Stimulated activated CD8-positive, alpha-beta memory T cell treated with anti-CD3 and anti-CD28 coated beads, Interleukin-4, amount 100 ng/mL, for 1 hour (primary cell): ENCODE results near the gene SLC16A9.
"Not testable (repeated sequence)": the region's sequence is repeated elsewhere in the genome, so short reads cannot be mapped to it uniquely, and the experiment has no call there.

Experiments
- DNase-seq, 2 donors: peaks; one replicate each; pipeline ENCODE4 v3.0.0-alpha.2; 2020; ENCODE audit warnings: low read depth in 2 of 2, low spot score in 1 of 2

Gene SLC16A9, protein sequence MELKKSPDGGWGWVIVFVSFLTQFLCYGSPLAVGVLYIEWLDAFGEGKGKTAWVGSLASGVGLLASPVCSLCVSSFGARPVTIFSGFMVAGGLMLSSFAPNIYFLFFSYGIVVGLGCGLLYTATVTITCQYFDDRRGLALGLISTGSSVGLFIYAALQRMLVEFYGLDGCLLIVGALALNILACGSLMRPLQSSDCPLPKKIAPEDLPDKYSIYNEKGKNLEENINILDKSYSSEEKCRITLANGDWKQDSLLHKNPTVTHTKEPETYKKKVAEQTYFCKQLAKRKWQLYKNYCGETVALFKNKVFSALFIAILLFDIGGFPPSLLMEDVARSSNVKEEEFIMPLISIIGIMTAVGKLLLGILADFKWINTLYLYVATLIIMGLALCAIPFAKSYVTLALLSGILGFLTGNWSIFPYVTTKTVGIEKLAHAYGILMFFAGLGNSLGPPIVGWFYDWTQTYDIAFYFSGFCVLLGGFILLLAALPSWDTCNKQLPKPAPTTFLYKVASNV

DNA sequence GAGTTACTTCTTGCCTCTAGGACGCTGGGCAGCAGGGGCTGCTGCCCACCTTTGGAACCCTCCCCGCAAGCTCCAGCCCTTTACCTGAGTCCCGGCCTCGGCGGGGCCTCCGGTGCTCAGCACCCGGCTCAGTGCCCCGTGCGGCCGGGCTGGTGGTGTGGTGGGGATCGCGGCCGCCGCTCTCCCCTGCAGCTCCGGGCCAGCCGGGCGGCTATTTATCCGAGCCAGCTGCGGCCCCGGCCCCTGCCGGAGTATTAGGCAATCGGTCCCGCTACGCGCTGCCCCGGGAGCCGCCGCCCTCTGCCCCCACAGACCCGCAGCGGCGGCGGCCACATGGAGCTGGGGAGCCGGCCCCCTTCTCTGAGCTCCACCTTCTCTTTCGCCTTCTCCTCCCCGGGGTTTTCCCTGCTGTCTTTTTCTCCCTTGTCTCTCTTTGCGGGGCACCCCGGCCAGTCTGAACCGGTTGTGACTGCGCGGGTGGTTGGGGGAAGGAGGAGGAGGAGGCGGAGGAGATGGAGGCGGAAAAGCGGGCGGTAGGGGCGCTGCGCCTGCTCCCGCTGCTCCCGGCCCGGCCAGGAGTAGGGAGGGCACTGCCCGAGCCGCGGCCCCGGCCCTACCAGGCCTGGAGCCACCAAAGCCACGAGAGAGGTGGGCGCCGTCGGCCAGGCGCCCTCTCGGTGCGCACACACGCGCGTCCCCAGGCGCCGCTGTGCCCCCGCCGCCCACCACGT lies at the start of gene SLC16A9:
SLC16A9 (minus strand) TSS at position 456 of the 731 bp plus-strand sequence. CDS start 25,559 bp downstream, outside the sequence.
- no peak for DNase-seq

DNA sequence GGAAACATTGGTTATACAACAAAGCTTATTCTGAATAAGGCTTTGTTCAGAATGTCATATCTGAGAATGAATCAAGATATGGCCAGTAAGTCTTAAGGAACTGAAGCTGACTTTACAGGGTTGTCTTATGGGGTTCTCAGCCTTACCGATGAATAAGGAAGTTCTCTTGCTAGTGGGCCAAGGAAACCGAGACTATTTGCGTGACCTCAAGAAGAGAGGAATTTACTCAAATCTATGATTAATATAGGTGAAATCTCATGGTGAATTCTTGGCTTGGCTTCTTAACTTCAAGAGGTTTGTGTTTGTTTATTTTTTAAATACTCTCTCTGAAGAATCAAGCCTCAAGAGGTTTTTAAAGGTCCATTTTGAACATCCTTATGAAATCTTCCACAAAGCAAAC lies 48.3 kb upstream of the SLC16A9 start:
- DNase-seq: no peak

DNA sequence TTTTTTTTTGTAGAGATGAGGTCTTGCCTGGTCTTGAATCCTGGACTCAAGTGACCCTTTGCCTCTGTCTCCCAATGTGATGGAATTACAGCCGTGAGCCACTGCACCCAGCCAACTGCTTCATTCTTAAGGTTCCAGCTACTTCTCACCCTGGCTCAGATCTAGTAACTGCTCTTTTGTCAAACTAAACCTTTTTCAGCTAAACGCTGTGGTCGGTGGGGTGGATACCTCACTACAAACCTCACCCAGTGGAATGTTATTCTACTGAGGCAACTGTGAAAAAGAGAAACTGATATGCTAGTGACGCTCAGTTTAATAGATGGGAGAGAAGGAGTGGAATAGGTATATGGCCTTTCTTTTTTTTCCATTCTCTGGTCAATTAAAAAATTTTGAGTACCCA lies 45.3 kb upstream of the SLC16A9 start:
- no peak for DNase-seq

DNA sequence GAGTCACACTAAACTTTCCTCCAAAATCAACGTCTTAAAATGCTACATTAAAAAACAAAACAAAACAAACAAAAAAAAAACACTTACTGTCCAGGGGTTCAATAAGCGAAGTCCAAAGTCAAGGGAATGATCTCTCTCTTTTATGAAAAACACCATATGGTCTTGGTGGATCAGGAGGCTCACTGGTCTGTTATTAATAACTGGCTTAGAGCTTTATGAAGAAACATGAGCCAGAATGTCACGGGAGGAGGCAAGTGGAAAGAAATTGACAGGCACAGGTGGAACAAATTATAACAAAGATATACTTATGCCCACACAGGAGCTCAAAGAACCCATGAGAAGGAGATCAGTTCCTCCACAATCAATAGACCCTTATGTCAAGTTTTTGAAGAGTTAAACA lies 43.6 kb upstream of the SLC16A9 start, which contains the start of gene MRLN:
MRLN (minus strand) TSS at position 189 of the 400 bp plus-strand sequence.
- DNase-seq: no peak

DNA sequence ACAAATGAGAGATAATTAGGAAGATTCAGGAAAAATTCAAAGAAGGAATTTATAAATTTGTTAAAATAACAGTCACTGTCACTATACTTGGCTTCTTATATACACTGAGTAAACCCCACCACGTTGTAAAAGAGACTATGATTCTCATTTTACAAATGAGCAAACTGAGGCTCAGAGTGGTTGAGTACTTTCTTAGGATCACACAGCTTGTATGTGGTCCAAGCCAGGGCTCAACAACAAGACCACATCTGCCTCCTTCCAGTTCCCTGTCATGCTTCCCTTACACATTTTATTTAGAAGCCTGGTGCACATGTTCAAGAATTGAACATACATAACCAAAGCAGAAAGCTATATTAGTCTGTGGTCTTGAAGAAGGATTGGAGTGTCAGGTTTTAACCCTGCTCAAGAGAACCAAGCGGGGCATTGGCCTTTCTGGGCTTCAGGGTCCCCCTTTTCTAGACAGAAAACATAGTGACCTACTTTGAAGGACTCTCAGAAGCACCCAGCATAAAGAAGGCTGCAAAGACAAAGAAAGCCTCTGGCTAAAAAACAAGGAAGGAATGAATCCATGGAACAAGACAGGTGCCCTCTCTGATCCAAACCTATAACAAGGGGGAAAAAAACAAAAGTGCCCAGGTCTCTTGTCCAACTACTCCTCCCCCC lies 42.8 kb upstream of the SLC16A9 start:
- no peak for DNase-seq

DNA sequence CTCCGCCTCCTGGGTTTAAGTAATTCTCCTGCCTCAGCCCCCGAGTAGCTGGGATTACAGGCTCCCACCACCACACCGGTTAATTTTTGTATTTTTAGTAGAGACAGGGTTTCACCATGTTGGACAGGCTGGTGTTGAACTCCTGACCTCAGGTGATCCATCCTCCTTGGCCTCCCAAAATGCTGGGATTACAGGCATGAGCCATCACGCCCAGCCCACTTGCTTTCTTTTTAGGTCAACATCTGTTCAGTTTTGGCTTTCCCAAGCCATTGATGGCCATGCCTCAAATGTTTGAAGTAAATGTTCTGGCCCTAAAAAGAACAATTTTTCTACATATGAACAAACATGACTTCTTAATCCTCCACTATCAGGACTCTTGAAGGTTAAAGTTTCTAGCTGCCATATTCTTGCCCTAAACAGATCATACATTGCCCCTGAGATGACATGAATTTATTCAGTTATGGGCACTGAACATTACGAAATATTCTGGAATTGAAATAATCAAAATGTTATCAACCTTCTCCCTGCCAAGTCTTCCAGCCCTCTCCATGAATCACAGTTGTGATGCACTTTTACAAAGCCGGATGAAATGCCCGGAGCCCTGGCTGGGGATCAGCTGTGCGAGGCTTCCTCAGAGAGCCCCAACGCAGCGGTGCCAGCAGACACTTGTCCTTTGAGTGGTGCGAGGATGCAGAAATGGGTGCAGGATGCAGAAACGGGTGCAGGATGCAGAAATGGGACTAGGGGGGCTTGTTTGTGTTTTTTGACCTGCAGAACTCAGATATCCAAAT lies 40.7 kb upstream of the SLC16A9 start:
- DNase-seq: no peak

DNA sequence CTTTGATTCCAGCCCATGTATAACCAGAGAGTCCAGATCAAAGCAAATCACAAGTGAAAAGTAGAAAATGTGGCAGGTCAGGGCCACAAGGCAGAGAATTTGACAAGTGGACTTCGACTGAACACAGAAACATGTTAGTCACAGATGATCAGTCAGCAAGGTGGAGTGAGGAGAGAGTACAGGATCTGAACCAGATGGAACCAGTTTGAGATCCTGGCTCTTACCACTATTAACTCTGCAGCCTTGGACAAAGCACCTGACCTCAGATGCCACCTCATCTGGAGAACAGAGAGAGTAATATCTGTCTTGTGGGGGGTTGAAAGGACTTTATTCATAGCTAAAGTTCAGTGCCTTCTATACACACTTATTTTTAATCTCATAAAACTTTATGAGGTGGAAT lies 39.2 kb upstream of the SLC16A9 start:
- no peak for DNase-seq

DNA sequence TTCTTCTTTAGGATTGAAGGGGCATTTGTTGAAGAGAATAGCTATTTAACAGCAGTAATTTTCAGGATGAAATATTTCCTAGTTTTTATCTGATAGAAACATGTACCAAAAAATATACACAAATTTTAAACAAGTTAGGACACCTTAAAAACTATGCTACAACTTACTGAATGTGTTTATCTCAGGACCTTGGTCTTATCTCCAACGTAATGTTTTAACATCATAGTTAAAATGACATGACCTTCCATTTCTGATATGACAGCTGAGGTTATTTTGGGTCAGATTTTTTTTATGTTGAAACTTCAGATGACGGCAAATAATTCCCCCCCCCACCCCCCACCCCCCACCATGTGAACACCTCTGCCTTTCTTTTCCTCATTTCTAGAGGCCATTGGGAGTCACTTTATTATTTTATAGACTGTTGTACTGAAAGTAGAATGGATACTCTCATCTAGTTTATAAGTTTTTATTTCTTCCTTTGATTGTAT lies 35.6 kb upstream of the SLC16A9 start:
- DNase-seq: no peak

DNA sequence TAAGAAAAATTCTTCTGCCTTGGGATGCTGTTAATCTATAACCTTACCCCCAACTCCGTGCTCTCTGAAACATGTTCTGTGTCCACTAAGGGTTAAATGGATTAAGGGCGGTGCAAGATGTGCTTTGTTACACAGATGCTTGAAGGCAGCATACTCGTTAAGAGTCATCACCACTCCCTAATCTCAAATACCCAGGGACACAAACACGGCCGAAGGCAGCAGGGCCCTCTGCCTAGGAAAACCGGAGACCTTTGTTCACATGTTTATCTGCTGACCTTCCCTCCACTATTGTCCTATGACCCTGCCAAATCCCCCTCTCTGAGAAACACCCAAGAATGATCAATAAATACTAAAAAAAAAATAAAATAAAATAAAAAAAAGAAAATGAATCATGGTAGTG lies 35.1 kb upstream of the SLC16A9 start:
- not testable (repeated sequence) for DNase-seq

DNA sequence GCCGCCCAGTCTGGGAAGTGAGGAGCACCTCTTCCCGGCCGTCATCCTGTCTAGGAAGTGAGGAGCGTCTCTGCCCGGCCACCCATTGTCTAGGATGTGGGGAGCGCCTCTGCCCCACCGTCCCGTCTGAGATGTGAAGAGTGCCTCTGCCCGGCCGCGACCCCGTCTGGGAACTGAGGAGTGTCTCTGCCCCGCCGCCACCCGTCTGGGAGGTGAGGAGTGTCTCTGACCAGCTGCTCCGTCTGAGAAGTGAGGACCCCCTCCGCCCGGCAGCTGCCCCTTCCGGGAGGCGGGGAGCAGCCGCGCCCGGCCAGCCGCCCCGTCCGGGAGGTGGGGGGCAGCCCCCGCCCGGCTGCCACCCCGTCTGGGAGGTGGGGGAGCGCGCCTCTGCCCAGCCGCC lies 34.5 kb upstream of the SLC16A9 start:
- not testable (repeated sequence) for DNase-seq

DNA sequence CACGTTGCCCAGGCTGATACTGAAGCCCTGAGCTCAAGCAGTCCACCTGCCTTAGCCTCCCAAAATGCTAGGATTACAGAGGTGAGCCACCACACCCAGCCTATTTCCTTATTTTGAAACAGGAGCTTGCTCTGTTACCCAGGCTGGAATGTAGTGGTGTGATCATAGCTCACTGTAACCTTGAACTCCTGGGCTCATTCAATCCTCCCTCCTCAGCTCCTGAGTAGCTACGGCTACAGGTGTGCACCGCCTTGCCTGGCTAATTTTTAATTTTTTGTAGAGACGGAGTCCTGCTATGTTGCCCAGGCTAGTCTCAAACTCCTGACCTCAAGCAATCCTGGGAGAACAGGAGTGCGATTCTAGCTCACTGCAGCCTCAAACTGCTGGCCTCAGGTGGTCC lies 31.9 kb upstream of the SLC16A9 start:
- DNase-seq: no peak

DNA sequence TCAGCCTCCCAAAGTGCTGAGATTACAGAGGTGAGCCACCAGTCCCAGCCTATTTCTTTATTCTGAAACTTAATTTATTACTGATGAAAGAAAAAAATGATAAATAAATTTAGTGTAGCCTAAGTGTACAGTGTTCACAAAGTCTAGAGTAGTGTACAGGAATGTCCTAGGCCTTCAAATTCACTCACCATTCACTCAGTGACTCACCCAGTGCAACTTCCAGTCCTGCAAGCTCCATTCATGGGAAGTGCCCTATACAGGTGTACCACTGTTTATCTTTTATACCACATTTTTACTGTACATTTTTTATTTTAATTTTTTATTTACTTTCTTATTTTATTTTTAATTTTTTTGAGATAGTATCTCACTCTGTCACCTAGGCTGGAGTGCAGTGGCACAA lies 31.4 kb upstream of the SLC16A9 start:
- DNase-seq: no peak

DNA sequence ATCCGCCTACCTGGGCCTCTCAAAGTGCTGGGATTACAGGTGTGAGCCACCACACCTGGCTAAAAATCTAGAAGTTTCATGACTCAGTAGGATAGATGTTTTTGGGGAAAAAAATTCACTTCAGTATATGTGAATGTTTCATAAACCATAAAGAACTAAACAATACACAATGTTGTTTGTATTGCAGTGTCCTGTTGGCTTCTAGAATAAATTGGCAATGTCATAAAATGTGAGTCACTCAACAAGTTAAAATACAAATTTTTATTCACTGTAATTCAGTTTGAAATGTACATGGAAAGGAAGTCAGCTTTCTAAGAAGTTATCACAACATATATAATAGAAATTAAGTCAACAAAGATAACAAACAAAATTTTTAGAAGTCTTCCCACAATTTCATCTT lies 27.1 kb upstream of the SLC16A9 start:
- DNase-seq: no peak

DNA sequence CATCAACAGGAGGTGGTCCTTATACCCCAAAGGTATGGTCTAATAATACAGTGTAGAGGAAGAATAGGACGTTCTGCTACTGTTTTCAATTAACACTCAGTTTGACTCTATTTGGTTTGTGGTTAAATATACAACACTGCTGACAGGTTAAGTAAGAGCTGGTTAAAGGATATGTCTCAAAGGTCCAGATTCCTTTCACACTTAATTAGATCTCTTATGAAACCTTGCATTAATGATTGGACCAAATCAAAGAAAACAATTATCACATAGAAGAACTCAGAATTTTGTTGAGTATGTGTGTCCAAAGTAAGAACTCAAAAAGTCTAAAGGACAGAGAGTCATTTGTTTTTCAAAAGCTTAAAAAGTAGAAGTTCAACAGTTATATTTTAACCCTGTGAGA lies 25.6 kb upstream of the SLC16A9 start:
- DNase-seq: no peak

DNA sequence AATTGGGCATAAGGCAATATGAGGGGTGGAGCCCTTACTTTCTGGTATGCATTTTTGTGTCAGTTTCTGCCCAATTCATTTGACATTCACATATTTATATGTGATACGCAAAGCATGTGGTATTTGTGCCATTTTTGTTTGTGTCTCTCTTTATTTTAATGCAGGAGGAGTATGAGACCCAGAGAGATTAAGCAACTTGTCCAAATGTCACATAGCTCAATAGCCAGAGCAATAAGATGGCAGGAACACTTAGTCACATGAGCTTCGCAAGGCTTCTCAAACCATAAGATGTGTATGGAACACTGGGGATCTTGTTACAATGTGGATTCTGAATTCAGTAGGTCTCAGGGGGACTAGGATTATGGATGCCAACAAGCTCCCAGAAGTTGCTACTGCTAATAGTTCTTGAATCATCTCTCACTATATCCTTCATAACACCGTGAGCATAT lies 24.4 kb upstream of the SLC16A9 start:
- no peak for DNase-seq

DNA sequence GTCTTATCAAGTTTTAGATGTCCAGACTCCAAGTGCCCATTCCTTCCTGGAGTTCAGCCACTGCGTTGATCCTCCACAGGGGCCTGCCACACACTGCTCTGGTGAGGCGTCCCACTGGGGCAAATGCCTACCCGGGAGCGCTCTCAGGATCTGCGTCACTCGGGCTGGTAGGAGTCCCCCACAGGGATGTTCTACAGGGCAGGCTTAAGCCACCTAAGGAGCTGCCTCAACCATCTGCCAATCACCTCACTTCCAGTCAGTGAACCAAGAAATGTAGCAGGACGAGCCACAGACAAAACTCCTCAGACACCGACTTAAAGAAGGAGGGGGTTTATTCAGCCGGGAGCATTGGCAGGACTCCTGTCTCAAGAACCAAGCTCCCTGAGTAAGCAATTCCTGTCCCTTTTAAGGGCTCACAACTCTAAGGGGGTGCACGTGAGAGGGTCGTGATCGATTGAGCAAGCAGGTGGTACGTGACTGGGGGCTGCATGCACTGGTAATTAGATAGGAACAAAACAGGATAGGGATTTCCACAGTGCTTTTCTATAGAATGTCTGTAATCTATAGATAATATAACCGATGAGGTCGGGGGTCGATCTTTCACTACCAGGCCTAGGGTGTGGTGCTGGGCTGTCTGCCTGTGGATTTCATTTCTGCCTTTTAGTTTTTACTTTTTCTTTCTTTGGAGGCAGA lies 23.8 kb upstream of the SLC16A9 start:
- not testable (repeated sequence) for DNase-seq

DNA sequence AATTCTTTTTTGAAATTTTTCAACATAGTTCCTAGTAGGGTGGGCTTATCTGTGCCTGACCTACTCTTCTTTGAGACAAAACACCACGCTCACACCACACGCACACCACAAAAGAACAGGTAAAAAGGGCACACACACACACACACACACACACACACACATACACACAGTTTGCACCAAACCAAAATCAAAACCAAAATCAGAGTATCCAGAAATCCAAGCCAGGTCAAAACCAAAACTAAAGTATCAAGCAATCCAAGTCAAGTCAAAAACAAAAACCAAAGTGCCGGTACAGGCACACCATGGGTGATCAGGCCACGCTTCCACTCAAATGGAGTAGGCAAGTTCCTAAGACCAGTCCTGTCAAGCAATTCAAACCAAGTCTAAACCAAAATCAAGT lies 23.2 kb upstream of the SLC16A9 start:
- DNase-seq: not testable (repeated sequence)

DNA sequence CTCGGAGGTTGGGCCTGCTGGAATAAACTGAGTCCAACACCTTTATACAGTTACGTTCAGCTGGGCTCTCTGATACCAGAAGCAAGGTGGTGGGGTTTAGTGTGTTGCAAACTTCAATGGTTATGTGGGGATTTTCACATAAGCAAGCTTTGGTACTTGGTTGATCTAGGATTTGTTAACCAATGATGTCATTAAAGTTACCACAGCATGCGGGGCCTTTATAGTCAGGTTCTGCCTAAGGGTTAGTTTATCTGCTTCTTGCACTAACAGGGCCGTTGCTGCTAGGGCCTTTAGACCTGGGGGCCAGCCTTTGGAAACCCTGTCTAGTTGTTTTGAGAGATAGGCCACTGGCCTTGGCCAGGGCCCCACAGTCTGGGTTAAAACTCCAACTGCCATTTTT lies 19.5 kb upstream of the SLC16A9 start:
- DNase-seq: not testable (repeated sequence)

DNA sequence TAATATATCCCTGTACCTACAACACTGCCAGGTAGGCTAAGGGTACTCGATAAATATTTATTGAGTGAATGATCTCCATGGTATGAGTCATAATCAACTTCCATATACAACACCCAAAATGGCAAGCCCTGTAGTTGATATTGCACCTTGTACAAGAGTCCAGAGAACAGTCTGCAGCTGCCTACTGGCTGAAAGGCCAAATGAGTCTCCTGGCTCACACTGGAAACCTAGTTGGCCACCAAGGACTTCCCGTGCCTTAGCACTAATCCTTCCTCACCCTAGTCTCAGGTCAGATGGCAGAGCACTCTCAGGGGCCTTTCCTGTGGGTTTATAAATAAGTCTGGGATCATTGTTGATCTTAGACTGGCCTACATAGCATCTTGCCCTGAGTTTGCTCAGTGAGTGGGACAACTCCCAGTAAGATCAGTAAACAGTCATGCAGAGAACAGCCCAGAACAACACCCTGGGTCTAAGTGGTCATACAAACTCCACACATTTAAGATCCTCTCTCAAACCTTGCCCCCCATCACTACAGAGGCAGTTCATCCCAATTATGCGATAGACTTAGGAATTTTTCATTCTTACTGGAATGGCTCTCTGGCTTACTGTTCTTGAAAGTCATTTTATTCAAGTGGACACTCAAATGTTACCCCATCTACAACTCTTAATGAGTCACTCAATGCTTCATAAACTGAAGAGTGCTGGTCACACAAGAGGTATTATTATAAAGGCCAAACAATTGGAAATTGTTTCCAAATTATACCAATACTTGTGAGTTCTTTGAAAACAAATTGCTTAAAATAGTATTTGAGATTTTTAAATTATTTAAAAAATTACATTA lies 14.7 kb upstream of the SLC16A9 start:
- no peak for DNase-seq
